HG02588 (cell line): ENCODE measurements around the gene FN1.
"Not testable (repeated sequence)": the region's sequence is repeated elsewhere in the genome, so short reads cannot be mapped to it uniquely, and the experiment has no call there.

ENCODE experiments used
- ATAC-seq: cut with Tn5 transposase; IDR thresholded peaks from one replicate; pipeline ENCODE4 v1.9.1; 2021; ENCODE audit warnings: mild to moderate bottlenecking, moderate library complexity; ENCODE audit not compliant: unreplicated experiment

Gene FN1

GRCh38 chr2:215409331-215410127 is 26.3 kb downstream of the FN1 start:
- ATAC-seq: no peak

GRCh38 chr2:215408441-215408840 is 27.4 kb downstream of the FN1 start:
- not testable (repeated sequence) for ATAC-seq

- no peak for ATAC-seq
Measured at GRCh38 chr2:215407590-215408264, 28.1 kb downstream of the FN1 start.

GRCh38 chr2:215407061-215407460 is 28.8 kb downstream of the FN1 start:
- ATAC-seq: no peak

GRCh38 chr2:215405722-215406581 is 29.9 kb downstream of the FN1 start:
- no peak for ATAC-seq

- no peak for ATAC-seq
Measured at GRCh38 chr2:215404348-215405012, 31.4 kb downstream of the FN1 start.

GRCh38 chr2:215403441-215404347 is 32.2 kb downstream of the FN1 start:
- ATAC-seq: no peak

GRCh38 chr2:215401896-215402379 is 33.9 kb downstream of the FN1 start:
- ATAC-seq: no peak

- ATAC-seq: no peak
Measured at GRCh38 chr2:215399067-215399716, 36.7 kb downstream of the FN1 start.

- no peak for ATAC-seq
Measured at GRCh38 chr2:215397632-215398341, 38.1 kb downstream of the FN1 start.

- no peak for ATAC-seq
Measured at GRCh38 chr2:215396595-215397313, 39.1 kb downstream of the FN1 start.

- no peak for ATAC-seq
Measured at GRCh38 chr2:215395687-215396460, 40.0 kb downstream of the FN1 start.

GRCh38 chr2:215394102-215394805 is 41.6 kb downstream of the FN1 start:
- ATAC-seq: no peak

- ATAC-seq: no peak
Measured at GRCh38 chr2:215392687-215393270, 43.1 kb downstream of the FN1 start.

- no peak for ATAC-seq
Measured at GRCh38 chr2:215392164-215392563, 43.7 kb downstream of the FN1 start.

- ATAC-seq: no peak
Measured at GRCh38 chr2:215391531-215391930, 44.3 kb downstream of the FN1 start.
